Fibroblast of mammary gland (primary cell): Measurements from ENCODE around the gene KY.

Experiments
- DNase-seq: peaks from one replicate; pipeline ENCODE4 v3.0.0-alpha.2; 2010; ENCODE audit warnings: low read depth
- H3K4me3 ChIP-seq: 2 replicates; pipeline ENCODE4 v1.5.1; 2011; ENCODE audit warnings: low read depth, mild to moderate bottlenecking, low read length, moderate library complexity; ENCODE audit not compliant: control insufficient read depth
- TF ChIP-seq, protein P1 (sequence below): conservative IDR thresholded peaks from 2 replicates; pipeline ENCODE4 v1.5.1; 2011; ENCODE audit warnings: low read depth, low read length, inconsistent platforms; ENCODE audit not compliant: control insufficient read depth, insufficient read depth

KY gene

DNA sequence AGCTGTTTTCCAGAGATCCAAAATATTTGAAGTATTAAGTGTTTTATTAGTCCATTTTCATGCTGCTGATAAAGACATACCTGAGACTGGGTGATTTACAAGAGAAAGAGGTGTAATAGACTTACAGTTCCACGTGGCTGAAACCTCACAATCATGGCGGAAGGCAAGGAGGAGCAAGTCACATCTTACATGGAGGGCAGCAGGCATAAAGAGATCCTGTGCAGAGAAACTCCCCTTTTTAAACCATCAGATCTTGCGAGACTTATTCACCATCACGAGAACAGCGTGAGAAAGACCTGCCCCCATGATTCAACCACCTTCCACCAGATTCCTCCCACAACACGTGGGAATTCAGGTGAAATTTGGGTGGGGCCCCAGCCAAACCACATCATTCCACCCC lies 82.0 kb downstream of the KY start:
- no peak for DNase-seq
- TF ChIP-seq, protein P1, sequence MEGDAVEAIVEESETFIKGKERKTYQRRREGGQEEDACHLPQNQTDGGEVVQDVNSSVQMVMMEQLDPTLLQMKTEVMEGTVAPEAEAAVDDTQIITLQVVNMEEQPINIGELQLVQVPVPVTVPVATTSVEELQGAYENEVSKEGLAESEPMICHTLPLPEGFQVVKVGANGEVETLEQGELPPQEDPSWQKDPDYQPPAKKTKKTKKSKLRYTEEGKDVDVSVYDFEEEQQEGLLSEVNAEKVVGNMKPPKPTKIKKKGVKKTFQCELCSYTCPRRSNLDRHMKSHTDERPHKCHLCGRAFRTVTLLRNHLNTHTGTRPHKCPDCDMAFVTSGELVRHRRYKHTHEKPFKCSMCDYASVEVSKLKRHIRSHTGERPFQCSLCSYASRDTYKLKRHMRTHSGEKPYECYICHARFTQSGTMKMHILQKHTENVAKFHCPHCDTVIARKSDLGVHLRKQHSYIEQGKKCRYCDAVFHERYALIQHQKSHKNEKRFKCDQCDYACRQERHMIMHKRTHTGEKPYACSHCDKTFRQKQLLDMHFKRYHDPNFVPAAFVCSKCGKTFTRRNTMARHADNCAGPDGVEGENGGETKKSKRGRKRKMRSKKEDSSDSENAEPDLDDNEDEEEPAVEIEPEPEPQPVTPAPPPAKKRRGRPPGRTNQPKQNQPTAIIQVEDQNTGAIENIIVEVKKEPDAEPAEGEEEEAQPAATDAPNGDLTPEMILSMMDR, result no peak
- no peak overlapping the region for H3K4me3 ChIP-seq

DNA sequence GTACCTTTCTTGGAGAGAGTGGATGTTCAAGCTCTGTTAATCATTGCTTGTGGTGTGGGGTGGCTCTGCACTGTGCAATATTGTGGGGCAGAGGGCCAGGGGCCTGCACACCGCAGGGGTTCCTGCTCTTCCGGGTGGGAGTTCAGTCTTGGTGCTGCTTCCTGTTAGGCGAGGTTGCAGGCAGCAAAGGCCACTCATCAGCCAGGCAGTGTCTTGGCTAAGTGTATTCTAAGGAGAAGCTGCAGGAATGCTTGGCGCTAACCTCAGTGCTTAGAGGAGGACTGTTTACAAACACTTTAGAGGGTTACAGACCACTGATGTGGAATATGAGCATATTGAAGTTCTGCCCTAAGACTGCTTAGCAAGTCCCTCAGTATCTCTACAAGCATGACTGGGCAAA lies 83.2 kb downstream of the KY start:
- no peak for DNase-seq
- no peak overlapping the region for H3K4me3 ChIP-seq
- TF ChIP-seq, protein P1, result no peak

DNA sequence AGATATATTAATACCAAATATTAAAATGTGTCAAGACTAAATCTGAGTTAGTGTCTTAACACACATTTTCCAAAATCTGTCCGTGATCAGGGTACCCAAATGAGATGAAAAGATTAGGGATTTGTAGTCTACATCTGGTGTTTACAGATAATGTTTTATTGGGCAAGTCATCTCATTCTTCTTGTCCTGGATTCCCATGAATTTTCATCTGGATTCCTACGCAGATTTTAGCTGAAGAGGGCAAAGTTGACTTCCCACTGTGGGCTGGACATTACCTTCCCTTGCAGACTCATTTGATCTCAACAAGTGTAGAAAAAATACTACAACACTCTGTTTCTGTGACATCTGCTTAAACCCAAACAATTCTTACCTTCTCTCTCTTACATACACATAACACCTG lies 85.8 kb downstream of the KY start:
- DNase-seq, result no peak
- no peak overlapping the region for H3K4me3 ChIP-seq
- TF ChIP-seq, protein P1, result no peak

DNA sequence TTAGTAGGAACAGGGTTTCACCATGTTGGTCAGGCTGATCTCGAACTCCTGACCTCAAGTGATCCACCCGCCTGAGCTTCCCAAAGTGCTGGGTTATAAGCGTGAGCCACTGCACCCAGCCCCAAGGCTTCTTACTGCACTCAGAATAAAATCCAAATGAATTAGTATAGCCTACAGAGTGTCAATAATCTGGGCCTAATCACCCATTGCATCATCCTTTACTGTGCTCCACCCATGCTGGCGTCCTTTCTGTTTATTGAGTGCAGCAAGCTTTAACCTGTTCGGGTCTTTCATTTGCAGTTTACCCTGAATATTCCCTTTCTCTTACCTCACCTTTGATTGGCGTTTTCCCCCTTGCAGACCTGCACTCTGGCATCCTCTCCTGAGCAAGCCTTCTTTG lies 87.2 kb downstream of the KY start:
- no peak overlapping the region for H3K4me3 ChIP-seq
- TF ChIP-seq, protein P1, result no peak
- no peak for DNase-seq

DNA sequence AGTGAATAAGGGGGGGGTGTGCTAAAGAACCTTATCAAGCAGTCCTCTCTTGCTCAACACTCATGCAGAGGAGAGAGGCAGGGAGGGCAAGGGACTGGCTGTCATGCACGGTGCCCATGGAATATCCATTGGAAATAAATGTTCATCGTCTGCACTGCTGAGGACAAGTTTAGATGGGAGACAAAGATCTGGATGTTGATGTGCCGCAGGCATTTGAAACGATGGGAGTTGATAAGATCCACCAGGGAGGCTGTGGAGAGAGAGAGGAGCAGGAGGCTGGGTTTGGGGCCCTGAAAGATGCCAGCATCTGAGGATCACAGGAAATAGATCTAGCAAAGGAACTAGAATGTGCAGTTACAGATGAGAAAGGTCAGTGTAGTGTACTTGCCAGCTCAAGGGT lies 88.8 kb downstream of the KY start:
- H3K4me3 ChIP-seq, result no peak overlapping the region
- TF ChIP-seq, protein P1, result no peak
- no peak for DNase-seq

DNA sequence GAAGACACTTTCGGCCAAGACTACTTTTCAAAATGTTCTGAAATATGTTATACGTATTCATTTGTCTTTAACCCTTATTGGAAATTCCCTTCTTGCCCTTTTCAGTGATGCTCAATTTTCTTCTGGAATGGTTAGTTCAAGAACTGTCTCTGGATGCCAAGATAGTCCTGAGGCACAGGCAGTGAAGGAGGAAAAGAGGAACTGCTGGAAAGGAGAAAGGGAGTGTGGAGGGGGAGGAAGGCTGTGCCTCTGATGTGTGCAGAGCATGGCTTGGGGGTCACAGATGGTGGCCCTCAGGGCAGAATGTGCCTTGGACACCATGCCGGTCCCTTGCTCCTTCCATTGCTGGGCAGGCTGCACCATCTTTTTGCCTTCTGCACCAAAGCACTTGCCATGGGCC lies 91.2 kb downstream of the KY start:
- no peak for DNase-seq
- no peak overlapping the region for H3K4me3 ChIP-seq
- TF ChIP-seq, protein P1, result no peak
